Esophagus muscularis mucosa (tissue), 2 donors: ENCODE measurements around the gene GSDME.

Source experiments
- POLR2A ChIP-seq: fragments of 450-650 bp; IDR thresholded peaks from one replicate; pipeline ENCODE4 v1.6.1; 2017; ENCODE audit warnings: antibody characterized with exemption, moderate library complexity, mild to moderate bottlenecking, low read depth
- POLR2AphosphoS5 ChIP-seq, 2 donors: sonication (generic); formaldehyde crosslinking; IDR thresholded peaks; one replicate each; pipeline ENCODE4 v1.6.1; 2017; ENCODE audit warnings: antibody characterized with exemption in 2 of 2

GRCh38 chr7:24715171-24715570 is 42.1 kb downstream of the GSDME start:
- TF ChIP-seq POLR2AphosphoS5 (IDR thresholded peaks at IDR 0.05) (no peak), POLR2A (no peak)
